ENCODE results near the gene GRK3.
A peak's percentile ranks its signal among the peaks of the same experiment; 100 is the strongest.

GRCh38 chr22:25564320-25564978 lies at the start of gene GRK3:
- TF ChIP-seq TCF12 (IDR thresholded peaks at IDR 0.05; ENCODE audit: low read depth, low read length) (no peak), EP300 (IDR thresholded peaks at IDR 0.05; ENCODE audit: borderline replicate concordance in 1 of 2, control insufficient read depth in 1 of 2, low read depth in 2 of 2, low read length in 2 of 2) (no peak), NFYB (IDR thresholded peaks at IDR 0.05; ENCODE audit: insufficient read depth, low read depth, low read length) (no peak), POLR2A (IDR thresholded peaks at IDR 0.05; ENCODE audit: low read depth, low read length) (peak; percentile 79)

Data from GM12878 (cell line).